ENCODE measurements around the gene ZBTB37. TPM values are rescaled to one million over a fixed set of nuclear protein-coding genes. Genes with fewer than 3 reads are reported as not detected.
"Not testable (repeated sequence)": the region's sequence is repeated elsewhere in the genome, so short reads cannot be mapped to it uniquely, and the experiment has no call there.

The ZBTB37 gene, protein sequence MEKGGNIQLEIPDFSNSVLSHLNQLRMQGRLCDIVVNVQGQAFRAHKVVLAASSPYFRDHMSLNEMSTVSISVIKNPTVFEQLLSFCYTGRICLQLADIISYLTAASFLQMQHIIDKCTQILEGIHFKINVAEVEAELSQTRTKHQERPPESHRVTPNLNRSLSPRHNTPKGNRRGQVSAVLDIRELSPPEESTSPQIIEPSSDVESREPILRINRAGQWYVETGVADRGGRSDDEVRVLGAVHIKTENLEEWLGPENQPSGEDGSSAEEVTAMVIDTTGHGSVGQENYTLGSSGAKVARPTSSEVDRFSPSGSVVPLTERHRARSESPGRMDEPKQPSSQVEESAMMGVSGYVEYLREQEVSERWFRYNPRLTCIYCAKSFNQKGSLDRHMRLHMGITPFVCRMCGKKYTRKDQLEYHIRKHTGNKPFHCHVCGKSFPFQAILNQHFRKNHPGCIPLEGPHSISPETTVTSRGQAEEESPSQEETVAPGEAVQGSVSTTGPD
- 7.7 TPM for total RNA-seq
- long read RNA-seq, partial matches to known transcripts: 0 of 1 reads
- long read RNA-seq, other reads (novel, unspliced or antisense): 1 of 1 reads

DNA sequence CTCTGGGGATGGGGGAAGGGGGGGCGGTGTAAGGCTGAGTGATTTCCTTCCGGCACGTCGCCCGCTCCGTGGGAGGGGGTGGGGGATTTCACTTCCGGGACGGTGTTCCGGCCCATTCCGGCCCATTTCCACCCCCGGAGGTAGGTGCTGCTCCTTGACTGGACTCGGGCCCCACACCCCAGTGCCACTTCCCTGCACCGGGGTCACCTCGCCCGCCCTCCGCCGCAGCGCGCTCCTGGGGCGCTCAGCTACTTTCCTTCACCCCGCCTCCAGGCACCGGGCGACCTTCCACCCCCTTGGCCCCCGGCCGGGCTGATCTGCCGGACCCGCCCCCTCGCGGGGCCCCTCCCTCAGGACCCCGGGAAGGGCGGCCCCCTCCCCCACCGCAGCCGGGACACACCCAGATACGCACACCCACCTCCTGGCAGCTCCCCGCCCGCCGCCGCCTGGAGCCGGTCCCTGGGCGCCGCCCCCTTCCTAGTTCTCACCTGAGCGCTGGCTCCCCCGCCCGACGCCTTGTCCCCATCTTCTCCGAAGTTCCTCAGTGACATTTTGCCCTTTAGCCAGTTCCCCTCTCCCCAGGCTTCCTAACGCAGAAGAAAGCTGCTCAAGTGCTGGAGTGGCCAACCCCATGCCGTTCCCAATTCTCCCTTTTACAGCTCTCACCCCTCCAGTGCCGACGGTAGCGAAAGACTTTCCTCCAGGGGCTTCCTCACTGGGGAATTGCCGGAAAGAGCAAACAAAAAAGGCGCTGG, at the start of gene ZBTB37:
ZBTB37 (plus strand) TSS at position 115 of the 755 bp plus-strand sequence. CDS start 1,846 bp downstream, outside the sequence.
- ATAC-seq: peak; percentile 76
- intact Hi-C loops (cut with DNase I): loop anchor here (2.0 to 5.0 kb wide), 2 partner anchors 154 to 1130 kb away; partner anchors contain the start of genes CACYBP and RC3H1

DNA sequence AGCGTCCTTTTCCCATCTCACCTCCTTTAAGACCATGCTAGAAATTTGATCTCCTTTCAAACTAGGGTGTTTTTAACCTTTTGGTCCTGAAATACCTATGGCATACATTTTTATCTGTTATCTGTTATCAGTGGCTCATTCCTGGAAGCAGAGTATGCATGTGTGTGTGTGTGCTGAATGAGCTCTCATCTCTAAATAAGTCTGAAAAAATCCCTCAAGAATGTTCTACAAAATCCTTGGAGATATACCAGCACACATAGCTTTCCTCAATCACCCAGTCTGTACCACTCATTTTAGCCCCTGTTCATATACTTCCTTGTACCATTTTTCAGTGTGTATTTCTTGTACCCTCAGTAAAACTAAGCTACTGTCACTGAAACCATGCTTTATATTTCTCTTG, 49.7 kb upstream of the ZBTB37 start:
- ATAC-seq (no peak), DNase-seq (ENCODE audit: missing footprints) (no peak)
- intact Hi-C loops (cut with DNase I): no loop called here

More for the DNA sequence above, at the start of gene ZBTB37:
- peak; percentile 94 for DNase-seq (ENCODE audit: missing footprints)

DNA sequence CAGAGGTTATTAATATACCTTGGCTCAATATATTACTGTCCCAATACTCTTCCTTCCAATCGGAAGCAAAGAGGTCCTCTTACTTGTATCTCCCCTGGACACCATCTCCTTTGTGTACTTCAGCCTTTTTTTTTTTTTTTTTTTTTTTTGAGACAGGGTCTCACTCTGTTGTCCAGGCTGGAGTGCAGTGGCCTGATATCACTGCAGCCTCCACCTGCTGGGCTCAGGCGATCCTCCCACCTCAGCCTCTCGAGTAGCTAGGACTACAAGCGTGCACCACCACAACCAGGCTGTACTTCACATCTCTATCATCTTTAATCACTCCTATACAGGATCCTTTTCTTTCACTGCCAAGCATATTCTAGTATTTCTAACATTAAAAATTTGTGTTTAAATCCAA, 46.5 kb upstream of the ZBTB37 start:
- intact Hi-C loops (cut with DNase I): loop anchor here (10.0 kb wide), 1 partner anchor 1077 kb away; no protein-coding TSS in a partner anchor
- ATAC-seq (no peak), DNase-seq (ENCODE audit: missing footprints) (no peak)

DNA sequence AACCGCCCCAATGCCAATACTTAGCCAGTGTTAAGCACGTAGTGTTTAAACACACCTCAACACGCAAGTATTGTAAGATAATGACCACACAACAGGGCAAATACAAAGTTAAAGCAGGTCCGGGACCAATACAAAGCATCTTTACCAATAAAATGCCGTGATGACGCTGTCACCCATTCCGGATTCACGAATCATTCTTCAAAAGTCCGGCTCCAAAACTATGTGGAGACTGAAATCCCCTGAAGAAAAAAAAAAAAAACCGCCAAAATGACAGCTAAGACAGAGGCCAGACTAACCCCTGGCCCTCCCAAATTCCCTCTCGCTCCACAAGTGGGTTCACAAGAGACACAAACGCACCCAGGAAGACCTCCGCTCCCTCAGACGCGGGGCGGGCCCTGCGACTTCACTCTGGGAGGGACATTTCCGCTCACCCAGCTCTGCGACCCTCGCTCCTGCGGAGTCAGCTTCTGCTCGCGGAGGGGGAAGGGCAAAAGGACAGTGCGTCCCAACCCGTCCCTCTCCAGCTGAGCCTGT, 44.3 kb upstream of the ZBTB37 start:
- ATAC-seq: no peak
- no peak for DNase-seq (ENCODE audit: missing footprints)
- intact Hi-C loops (cut with DNase I): loop anchor here (1.0 to 10.0 kb wide), 4 partner anchors 346 to 1079 kb away; no protein-coding TSS in a partner anchor

DNA sequence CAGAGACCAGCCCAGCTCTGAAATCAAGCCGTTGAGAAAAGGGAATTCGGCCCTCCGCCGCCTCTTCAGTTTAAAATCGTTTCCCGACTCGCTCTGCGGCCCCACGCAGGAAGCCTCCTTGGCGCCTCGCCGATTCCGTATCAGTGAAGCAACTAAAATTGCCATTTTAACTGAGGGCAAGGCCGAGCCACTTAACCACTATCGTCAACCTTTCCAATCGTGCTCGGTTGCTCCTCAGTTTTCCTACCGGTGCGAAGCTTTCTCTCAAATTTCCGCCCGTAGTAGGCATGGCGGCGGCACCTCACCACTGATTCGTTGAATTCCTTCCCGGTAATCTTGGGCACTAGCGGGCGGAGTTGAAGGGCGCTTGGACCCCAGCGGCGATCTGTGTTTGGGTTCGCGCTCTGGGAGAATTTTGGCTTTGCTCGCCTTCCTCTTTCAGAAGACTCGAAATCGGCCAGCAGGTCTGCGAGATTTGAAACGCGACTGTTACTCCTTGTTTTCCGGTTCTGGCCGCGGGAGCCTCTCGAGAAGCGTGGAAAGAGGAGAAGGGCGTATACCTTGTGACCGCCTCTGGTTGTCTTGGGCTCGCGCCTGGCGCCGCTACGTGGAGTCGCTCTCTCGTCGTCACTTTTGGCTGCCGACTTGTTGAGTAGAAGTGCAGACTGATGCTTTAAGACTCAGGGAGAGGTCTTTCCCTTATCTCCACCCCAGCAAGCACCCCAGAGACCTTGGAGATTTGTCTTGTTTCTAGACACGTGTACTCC, 43.7 kb upstream of the ZBTB37 start, which contains the start of the genes CENPL and DARS2:
CENPL (minus strand) TSS at position 569 of the 767 bp plus-strand sequence. CDS start 13,584 bp downstream, outside the sequence.
DARS2 (plus strand) TSS at position 359 of the 767 bp plus-strand sequence. CDS start 557 bp downstream, outside the sequence.
- intact Hi-C loops (cut with DNase I): loop anchor here (1.0 to 10.0 kb wide), 4 partner anchors 346 to 1080 kb away; no protein-coding TSS in a partner anchor

DNA sequence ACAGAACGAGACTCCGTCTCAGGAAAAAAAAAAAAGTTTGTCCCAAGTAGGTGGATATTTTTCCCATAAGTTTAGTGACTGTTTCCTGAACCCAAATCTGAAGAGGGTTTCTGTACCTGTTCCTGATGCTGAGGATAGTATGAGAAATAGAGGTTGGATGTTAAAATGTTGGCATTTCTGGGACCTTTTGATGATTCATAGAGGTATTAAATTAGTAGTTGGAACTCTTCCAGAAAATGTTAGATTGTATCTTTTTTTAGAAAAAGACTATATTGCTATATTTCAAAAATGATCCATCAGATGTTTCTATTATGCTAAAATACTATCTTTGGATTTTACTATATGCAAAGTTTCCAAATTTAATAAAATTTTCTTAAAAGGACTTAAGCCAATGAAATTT, 40.6 kb upstream of the ZBTB37 start:
- DNase-seq (ENCODE audit: missing footprints): no peak
- intact Hi-C loops (cut with DNase I): loop anchor here (10.0 kb wide), 1 partner anchor 1083 kb away; no protein-coding TSS in a partner anchor
- ATAC-seq: no peak

More for the DNA sequence above, 43.7 kb upstream of the ZBTB37 start, which contains the start of the genes CENPL and DARS2:
- ATAC-seq (peak; percentile 99), DNase-seq (ENCODE audit: missing footprints) (peak; percentile 98)

DNA sequence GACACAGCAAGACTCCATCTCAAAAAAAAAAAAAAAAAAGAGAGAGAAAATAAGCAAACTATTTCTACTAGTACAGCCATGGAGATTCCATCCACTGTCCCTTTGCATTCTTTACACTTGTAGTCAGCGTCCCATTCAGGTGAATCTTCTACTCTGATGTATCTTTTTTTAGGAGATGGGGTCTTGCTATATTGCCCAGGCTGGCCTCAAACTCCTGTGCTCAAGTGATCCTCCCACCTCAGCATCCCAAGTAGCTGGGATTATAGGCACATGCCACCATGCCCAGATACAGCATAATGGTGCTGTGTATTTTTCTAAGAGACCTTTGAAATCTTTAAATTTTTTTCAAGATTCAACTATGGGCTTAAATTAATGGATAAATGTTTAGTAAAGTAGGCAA, 35.4 kb upstream of the ZBTB37 start:
- intact Hi-C loops (cut with DNase I): no loop called here
- no peak for ATAC-seq

DNA sequence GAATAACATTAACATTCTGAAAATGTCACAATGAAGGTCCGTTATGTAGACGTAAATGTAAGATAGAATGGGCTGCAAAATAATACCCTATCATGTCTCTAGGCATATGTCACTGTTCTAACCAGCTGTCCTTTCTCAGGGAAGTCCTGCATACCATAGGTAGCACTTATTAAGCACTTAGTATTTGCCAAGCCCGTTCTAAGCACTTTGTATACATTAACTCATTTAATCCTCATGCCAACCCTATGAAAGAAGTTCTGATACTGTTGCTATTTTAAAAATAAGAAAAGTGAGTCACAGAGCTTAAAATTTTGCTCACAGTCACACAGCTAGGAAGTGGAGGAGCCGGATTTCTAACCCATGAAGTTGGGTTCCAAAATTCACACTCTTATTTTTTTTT, 16.1 kb upstream of the ZBTB37 start:
- no peak for ATAC-seq
- intact Hi-C loops (cut with DNase I): no loop called here

More for the DNA sequence above, 35.4 kb upstream of the ZBTB37 start:
- no peak for DNase-seq (ENCODE audit: missing footprints)

DNA sequence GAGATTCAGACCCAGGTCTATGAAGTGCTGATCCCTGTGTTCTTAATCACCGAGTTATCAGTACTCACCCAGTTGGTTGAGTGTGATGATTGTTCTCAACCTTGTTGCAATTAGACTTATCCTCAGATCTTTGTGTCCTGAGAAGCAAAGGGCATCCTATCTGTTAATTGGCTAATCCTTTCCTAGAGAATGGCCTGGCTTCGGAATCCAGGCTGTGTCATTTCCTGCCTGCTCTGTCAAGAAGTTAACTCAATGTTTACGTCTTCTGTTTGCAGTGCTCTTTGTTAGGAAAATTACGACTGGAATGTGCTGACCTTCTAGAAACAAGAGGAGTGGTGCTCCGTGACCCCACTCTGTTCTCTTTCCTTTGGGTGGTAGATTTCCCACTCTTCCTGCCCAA, 15.1 kb upstream of the ZBTB37 start:
- ATAC-seq (no peak), DNase-seq (ENCODE audit: missing footprints) (no peak)
- intact Hi-C loops (cut with DNase I): no loop called here

More for the DNA sequence above, 16.1 kb upstream of the ZBTB37 start:
- no peak for DNase-seq (ENCODE audit: missing footprints)

DNA sequence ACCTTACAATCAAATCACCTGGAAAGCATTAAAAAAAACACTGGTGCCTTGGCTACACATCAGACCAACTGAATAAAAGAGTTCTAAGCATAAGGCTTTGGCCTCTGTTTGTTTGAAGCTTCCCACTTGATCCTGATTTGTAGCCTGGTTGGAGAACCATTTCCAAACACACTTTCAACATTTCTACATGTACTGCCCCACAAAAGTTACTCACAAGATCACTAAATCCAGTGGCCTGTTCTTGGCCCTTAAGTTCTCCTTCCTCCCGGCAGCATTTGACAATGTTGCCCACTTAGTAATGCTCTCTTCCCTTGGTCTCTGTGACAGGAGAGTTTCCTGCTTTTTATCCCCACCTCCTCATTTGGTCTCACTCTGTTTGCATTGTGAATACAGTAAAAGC, 12.2 kb upstream of the ZBTB37 start:
- ATAC-seq (no peak), DNase-seq (ENCODE audit: missing footprints) (no peak)
- intact Hi-C loops (cut with DNase I): no loop called here

DNA sequence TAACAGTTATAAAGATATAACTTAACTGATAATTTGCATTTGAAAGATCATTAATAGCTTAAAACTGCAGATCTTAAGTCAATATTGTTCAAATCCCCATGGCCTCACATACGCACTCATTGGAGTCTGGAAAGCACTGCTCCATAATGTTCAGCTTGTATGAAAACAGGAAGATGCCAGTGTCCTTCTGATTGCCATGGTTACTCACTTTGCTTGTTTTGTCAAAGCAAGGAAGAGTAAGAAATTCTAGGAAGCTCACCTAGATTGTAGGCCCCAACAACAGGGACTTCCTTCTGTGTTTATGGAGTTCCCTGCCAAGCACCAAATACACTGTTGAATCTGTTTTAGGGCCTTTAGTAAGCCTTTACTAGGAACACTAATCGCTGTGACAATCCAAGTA, 11.3 kb upstream of the ZBTB37 start:
- no peak for DNase-seq (ENCODE audit: missing footprints)
- no peak for ATAC-seq
- intact Hi-C loops (cut with DNase I): no loop called here

DNA sequence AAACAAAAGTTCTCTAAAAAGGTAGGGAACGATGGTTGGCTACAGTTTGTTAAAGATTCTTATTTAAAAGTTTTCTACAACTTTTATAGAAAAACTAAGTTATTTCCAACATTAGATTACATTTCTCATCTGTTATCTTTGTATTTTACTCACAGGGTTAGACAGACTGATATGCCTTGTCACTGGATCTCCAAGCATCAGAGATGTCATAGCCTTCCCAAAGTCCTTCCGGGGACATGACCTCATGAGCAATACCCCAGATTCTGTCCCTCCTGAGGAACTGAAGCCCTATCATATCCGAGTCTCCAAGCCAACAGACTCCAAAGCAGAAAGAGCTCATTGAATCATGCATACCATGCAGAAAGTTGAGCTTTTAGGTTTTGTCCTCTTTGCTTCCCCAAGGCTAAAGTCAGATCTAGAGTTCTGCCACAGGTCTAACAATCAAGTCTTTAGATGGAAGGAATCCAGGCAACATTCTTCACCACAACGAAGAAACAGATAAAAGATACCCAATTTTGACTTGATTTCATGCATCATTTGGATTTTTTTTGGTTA, 10.7 kb upstream of the ZBTB37 start:
- intact Hi-C loops (cut with DNase I): no loop called here
- DNase-seq (ENCODE audit: missing footprints) (no peak), ATAC-seq (no peak)

DNA sequence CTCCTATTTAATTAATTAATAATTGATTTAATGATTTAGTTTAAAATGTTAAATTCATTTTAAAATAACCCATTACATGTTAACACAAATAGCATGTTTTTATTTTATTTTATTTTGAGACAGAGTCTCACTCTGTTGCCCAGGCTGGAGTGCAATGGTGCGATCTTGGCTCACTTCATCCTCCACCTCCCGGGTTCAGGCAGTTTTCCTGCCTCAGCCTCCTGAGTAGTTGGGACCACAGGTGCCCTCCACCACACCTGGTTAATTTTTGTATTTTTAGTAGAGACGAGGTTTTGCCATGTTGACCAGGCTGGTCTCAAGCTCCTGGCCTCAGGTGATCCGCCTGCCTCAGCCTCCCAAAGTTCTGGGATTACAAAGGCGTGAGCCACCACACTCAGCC, 8.6 kb upstream of the ZBTB37 start:
- intact Hi-C loops (cut with DNase I); ATAC-seq: not testable (repeated sequence)

DNA sequence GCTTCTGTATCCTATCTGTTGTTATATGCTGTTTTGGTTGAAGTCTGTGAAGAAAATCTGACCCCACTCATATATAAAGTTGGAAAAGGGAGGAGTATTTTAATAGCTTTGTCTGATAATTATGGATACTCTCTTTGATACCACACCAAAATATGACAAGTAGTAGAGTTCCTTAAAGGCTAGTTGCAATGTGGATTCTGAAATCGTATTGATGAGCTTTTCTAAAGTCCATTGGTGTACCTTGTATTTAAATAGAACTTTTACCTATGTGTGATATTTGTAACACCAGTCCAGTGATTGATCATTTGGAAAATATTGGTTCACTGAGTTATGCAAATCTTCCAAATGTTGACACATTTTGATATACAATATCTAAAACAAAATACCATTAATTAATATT, 8.1 kb upstream of the ZBTB37 start:
- ATAC-seq (no peak), DNase-seq (ENCODE audit: missing footprints) (no peak)
- intact Hi-C loops (cut with DNase I): no loop called here

More for the DNA sequence above, 8.6 kb upstream of the ZBTB37 start:
- not testable (repeated sequence) for DNase-seq (ENCODE audit: missing footprints)

DNA sequence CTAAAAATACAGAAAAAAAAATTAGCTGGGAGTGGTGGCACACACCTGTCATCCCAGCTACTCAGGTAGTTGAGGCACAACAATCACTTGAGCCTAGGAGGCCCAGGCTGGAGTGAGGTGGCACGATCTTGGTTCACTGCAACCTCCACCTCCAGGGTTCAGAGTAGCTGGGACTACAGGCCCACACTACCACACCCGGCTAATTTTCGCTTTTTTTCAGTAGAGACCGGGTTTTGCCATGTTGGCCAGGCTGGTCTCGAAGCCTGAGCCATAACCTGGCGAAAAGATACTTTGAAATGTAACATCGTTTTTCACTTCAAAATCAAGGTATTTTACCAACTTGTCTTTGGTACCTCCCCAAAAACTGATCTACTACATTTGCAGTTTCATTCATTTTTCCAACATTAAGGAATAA, 6.4 kb upstream of the ZBTB37 start:
- ATAC-seq (no peak), DNase-seq (ENCODE audit: missing footprints) (no peak)
- intact Hi-C loops (cut with DNase I): no loop called here

DNA sequence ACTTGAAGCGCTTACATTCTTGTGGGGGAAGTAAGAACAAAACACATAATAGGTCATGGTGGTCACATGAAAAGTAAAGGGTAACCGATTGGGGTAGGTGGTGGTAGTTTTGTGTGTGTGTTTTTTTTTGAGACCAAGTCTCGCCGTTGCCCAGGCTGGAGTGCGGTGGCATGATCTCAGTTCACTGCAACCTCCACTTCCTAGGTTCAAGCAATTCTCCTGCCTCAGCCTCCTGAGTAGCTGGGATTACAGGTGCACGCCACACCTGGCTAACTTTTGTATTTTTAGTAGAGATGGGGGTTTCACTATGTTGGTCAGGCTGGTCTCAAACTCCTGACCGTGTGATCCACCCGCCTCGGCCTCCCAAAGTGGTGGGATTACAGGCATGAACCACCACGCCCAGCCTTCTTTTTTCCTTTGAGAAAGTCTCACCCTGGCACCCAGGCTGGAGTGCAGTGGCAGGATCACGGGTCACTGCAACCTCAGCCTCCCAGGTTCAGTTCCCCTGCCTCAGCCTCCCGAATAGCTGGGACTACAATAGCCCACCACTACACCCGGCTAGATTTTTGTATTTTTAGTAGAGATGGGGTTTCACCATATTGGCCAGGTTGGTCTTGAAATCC, 5.9 kb upstream of the ZBTB37 start:
- intact Hi-C loops (cut with DNase I); ATAC-seq; DNase-seq (ENCODE audit: missing footprints): not testable (repeated sequence)

DNA sequence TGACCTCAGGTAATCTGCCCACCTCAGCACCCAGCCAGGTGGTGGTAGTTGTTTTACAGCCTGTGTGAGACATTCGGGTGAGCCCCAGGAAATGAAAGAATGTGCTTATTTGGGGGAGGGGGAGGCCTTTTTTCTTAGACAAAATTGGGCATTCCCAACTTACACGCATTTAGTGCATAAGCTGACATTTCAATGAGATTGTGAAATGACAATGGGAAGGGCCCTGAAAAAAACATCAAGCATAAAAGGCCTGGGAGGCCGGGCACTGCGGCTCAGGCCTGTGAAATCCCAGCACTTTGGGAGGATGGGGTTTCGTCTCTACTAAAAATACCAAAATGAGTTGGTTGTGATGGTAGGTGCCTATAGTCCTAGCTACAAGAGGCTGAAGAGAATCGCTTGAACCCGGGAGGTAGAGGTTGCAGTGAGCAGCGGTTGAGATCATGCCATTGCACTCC, 5.4 kb upstream of the ZBTB37 start:
- ATAC-seq (no peak), DNase-seq (ENCODE audit: missing footprints) (no peak)
- intact Hi-C loops (cut with DNase I): no loop called here

Measured in Right ventricle myocardium inferior (tissue), 1 donor.